ENCODE results near the gene NVL.
A peak's percentile ranks its signal among the peaks of the same experiment; 100 is the strongest.
"Not testable (repeated sequence)": the region's sequence is repeated elsewhere in the genome, so short reads cannot be mapped to it uniquely, and the experiment has no call there.

Gene NVL

DNA sequence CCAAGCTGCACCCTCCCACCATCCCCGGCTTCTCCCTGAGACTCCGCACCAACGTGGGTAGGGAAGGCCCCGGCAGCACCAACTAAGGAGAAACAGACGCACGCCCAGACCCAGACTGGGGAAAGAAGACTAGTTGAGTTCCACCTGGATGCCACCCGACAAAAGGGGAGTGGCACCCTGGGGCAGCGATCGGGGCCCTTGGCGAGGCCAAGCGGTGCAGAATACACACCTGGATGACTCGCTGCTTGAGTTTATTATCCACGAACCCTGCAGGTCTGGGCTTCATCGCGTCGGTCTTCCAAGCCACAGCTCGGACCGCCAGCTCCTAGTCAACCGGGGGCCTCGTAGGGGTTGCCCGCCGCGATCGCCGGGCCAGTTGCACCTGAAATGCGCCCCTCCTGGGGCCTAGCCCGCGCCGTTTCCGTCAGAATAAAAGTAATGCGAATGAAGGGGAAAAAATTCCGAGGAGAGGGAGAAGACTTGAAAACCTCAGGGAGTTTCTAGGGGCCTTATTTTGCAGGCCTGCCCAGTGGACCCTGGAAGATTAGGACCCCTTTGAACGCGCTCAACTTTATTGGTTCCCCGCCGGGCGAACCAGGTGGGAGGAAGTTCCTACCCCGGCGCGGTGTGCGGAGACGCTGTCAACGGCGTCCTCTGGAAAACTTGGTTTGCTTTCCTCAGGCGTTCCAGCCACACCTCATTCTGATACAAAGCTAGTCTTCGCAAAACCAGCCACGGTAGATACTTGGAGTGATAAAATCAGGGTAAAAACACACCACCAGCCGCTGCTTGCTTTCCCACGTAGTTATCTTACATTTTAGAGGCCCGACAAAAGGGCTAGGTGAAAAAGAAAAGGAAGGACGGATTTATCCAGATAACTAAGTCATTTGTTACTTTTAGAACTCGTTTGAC is at the start of gene NVL:
NVL (minus strand) TSS at position 331 of the 912 bp plus-strand sequence; CDS start at position 286, 45 bp downstream.
- DNase-seq (ENCODE audit: low spot score) = peak; percentile 83

GRCh38 chr1:224378855-224379631 is 49.1 kb upstream of the NVL start:
- no peak for DNase-seq (ENCODE audit: low spot score)

GRCh38 chr1:224377676-224378006 is 47.7 kb upstream of the NVL start:
- no peak for DNase-seq (ENCODE audit: low spot score)

- no peak for DNase-seq (ENCODE audit: low spot score)
Measured at GRCh38 chr1:224375059-224375458, 45.1 kb upstream of the NVL start.

DNA sequence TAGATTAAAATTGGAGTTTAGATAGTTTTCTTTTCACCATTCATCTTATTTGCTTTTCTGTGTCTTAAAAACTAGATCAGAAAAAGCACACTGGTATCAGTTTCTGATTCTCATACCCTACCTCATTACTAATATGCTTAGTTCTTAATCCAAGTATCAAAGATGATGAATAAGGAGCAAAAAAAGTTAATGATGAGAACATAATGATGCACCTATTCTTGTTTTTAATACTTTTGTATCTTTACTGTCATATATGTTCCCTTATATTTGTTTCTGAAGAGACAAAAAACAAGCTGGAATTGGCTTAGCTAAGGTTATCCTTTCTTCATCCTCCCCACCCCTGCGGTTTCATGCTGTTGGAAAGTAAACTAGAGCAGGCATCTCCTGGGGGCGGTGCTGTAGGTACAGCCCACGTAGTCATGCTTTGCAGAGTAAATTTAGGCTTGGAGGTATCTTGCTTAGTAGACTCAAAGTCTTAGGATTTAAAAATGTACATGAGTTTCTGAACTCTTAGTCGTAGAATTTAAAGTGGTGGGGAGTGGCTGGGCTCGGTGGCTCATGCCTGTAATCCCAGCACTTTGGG is 43.1 kb upstream of the NVL start:
- no peak for DNase-seq (ENCODE audit: low spot score)

- DNase-seq (ENCODE audit: low spot score) = no peak
Measured at GRCh38 chr1:224368409-224368808, 38.4 kb upstream of the NVL start.

DNA sequence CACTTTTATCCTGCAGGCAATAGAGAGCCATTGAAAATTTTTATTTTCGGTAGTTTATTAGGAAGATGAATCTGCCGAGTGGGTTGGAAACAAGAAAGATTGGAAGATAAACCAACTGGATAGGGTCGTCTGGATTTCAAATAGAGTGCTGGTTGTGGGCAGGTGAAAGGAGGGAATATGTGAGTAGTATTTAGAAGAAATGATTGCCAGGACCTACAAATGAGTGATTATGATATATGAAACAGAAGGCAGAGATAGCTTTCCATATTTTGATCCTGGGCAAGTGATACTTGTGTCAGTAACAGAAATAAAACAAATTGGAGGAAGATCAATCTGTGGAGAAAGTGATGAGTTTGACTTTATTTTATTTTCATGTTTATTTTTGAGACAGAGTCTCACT is 29.2 kb upstream of the NVL start:
- DNase-seq (ENCODE audit: low spot score) = no peak

GRCh38 chr1:224358237-224358636 is 28.3 kb upstream of the NVL start:
- no peak for DNase-seq (ENCODE audit: low spot score)

DNA sequence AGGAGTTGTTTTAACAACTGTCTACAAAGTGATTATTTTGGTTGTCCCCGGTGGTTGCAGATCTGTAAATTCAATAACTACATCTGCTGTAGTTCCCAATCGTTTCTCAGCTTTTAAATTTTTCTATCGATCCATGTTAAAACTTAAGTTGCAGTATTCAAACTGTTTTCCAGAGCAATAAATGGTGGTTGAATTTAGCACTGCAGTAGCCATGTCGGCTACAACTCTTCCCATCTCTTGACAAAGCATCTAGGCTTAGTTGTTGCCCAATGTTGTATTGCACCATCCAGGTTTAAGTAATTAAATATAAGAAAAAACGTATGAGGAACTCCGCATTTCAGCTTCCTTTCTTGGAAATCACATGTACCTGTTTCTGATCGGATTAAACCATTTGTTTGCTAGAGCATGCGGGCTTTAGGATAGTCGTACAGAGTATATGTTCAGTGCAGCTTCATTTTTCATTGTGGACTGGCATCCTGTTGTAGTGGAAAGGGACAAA is 27.7 kb upstream of the NVL start:
- DNase-seq (ENCODE audit: low spot score) = no peak

DNA sequence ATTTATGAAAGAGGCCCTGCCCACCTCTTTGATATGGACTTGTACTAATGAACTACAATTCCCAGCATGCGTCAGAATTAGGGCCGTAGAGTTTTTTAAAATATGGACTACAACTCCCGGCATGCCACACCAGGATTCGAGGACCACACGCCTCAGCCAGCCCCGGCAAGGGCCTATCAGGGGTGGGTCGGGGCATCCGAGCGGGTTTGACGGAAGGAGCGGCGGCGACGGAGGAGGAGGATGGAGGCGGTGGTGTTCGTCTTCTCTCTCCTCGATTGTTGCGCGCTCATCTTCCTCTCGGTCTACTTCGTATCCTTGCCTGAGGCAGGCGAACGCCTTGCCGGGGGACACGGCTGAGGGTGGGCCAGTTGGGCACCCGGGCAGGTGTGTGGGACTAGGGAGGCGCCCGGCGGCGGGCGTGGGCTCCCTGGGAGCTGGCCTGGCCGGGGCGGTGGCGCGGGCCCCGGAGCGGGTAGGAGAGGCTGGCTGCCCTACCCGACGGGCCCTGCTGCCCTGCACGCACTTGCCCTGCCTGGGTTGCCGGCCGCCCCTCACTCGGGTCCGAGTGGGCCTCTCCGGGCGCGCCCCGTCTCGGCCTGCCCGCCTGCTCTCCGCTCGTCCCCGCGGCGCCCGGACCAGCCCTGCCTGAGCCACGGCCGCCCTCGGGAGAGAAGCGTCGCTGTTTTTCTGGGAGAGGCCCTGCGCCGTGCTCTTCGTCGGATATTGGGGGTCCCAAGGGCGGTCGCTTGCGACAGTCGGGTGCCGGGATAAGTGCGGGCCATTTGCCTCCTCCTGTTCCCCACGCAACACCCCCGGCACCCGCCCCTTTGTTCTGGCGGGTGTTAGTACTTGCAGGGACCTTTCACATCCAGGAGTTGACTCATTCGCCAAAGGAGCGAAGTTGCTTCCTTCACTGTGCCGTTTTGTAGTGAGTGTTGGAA is 27.0 kb upstream of the NVL start, which contains the start of gene CNIH4:
CNIH4 (plus strand) TSS at position 195 of the 941 bp plus-strand sequence; CDS start at position 241, 46 bp downstream.
- peak; percentile 92 for DNase-seq (ENCODE audit: low spot score)

DNA sequence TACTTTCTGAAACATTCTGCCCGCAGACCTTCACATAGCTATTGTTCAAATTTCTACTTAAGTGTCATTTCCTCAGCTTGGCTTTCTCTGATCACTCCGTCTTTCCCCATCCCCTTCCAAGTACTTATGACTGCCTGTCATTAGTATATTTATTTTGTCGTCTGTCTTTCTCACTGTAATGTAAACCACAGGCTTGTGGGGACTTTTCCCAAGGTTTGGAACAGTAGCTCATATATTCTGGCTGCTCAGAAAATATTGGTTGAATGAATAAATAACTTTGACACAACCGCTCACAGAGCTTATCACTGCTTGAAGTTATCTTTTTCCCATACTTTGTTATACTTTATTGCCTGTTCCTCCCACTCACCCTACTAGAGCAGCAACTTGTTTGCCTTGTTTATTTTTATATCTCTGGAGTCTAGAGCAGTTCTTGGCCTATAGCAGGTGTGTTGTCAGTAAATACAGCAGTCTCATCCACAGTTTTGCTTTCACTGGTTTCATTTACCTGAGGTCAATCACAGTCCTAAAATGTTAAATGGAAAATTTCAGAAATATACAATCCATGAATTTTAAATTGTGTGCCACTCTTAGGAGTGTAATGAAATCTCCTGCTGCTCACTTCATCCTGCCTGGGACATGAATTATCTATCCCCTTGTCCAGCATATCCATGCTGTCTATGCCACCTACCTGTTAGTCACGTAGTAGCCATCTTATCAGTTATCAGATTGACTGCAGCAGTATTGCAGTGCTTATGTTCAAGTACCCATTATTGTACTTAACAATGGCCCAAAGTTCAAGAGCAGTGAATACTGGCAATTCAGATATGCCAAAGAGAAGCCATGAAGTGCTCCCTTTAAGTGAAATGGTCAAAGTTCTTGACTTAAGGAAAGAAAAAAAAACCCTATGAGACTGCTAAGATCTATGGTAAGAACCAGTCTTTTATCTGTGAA is 24.3 kb upstream of the NVL start:
- DNase-seq (ENCODE audit: low spot score) = no peak

DNA sequence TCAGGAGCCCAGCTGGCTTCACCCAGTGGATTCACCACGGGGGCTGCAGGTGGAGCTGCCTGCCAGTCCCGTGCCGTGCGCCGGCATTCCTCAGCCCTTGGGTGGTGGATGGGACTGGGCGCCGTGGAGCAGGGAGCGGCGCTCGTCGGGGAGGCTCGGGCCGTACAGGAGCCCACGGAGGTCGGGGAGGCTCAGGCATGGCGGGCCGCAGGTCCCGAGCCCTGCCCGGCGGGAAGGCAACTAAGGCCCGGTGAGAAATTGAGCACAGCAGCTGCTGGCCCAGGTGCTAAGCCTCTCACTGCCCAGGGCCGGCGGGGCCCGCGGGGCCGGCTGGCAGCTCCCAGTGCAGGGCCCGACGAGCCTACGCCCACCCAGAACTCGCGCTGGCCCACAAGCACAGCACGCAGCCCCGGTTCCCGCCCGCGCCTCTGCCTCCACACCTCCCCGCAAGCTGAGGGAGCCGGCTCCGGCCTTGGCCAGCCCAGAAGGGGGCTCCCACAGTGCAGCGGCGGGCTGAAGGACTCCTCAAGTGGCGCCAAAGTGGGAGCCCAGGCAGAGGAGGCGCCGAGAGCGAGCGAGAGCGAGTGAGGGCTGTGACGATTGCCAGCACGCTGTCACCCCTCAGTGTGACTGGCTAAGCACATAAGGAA is 22.6 kb upstream of the NVL start:
- DNase-seq (ENCODE audit: low spot score) = not testable (repeated sequence)

DNA sequence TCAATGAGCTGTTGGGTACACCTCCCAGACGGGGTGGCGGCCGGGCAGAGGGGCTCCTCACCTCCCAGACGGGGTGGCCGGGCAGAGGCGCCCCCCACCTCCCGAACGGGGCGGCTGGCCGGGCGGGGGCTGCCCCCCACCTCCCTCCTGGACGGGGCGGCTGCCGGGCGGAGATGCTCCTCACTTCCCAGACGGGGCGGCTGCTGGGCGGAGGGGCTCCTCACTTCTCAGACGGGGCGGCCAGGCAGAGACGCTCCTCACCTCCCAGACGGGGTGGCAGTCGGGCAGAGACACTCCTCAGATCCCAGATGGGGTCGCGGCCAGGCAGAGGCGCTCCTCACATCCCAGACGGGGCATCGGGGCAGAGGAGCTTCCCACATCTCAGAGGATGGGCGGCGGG is 19.7 kb upstream of the NVL start:
- not testable (repeated sequence) for DNase-seq (ENCODE audit: low spot score)

- no peak for DNase-seq (ENCODE audit: low spot score)
Measured at GRCh38 chr1:224348137-224348536, 18.2 kb upstream of the NVL start.

DNA sequence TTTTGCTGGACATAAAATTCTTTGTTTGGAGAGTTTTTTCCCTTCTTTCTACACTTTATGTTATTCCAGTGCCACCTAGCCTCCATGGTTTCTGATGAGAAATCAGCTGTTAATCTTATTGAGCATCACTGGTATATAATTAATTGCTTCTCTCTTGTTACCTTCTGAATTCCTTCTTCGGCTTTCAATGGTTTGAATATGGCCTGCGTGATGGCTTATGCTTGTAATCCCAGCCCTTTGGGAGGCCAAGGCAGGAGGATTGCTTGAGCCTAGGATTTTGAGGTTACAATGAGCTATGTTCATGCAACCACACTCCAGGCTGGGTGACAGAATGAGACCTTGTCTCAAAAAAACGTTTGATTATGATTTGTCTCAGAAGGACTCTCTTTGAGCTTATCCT is 13.7 kb upstream of the NVL start:
- no peak for DNase-seq (ENCODE audit: low spot score)

DNA sequence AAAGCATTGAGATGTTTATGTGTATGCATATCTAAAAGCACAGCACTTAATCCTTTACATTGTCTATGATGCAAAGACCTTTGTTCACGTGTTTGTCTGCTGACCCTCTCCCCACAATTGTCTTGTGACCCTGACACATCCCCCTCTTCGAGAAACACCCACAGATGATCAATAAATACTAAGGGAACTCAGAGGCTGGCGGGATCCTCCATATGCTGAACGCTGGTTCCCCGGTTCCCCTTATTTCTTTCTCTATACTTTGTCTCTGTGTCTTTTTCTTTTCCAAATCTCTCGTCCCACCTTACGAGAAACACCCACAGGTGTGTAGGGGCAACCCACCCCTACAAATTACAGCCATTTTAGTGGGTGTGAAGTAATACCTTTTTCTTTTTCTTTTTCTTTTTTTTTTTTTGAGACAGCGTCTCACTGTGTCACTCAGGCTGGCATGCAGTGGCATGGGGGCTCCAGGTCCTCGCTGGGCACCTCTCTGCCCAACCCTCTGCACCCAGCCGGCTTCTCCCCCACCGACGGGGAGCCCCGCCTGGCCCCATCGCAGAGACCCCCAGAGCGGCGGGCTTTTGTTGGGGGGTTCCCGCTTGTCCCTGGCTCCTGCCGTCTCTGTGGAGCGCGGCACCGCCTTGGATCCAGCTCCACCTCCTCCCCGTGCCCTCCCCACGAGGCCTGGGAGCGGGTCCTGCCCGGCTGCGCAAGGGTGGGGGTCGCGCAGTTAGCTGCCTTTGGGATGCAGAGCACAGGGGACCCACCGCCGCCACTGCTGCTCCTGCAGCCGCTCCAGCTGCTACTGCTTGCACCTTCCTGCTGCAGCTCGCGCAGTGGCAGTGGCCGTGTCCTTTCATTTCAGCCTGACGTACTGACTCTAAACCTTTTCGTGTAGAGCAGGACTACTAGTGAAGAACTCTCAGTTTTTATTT is 10.7 kb upstream of the NVL start:
- DNase-seq (ENCODE audit: low spot score) = not testable (repeated sequence)

- no peak for DNase-seq (ENCODE audit: low spot score)
Measured at GRCh38 chr1:224339442-224340033, 9.6 kb upstream of the NVL start.

Measured in kidney capillary endothelial cell (primary cell).